IMR-90 (cell line): ENCODE results near the gene KPNA3. TPM values are rescaled to one million over a fixed set of nuclear protein-coding genes. Genes with fewer than 3 reads are reported as not detected.
A peak's percentile ranks its signal among the peaks of the same experiment; 100 is the strongest.
"Not testable (repeated sequence)": the region's sequence is repeated elsewhere in the genome, so short reads cannot be mapped to it uniquely, and the experiment has no call there.

Experiments
- ATAC-seq: fragments of 200-7000 bp; cut with Tn5 transposase; 2 replicates; pipeline ENCODE4 v1.9.1; 2020; ENCODE audit warnings: low read depth, mild to moderate bottlenecking, moderate library complexity
- BruUV-seq: library from RNA; stranded (reverse); fragments of 400-500 nt; replicated peaks from 2 replicates; lab custom pipeline; 2021; lab: Mats Ljungman, UMichigan
- CTCF ChIA-PET: fragments of 300-600 bp; formaldehyde crosslinking; extraction: SDS; loops from one replicate; lab custom pipeline; 2021; ENCODE audit warnings: antibody characterized with exemption; lab: Yijun Ruan, JAX
- POLR2A ChIA-PET: fragments of 300-600 bp; sonication (Branson Sonifier 250); formaldehyde crosslinking; loops from one replicate; lab custom pipeline; 2022; ENCODE audit warnings: antibody characterized with exemption; ENCODE audit not compliant: unreplicated experiment; lab: Charles Lee
- DNase-seq: peaks from one replicate; pipeline ENCODE4 v3.0.0; 2013
- H2AFZ ChIP-seq: replicated peaks from 2 replicates; pipeline ENCODE3; 2013; ENCODE audit warnings: low read length, mild to moderate bottlenecking; ENCODE audit not compliant: poor library complexity
- H2AK5ac ChIP-seq: 2 replicates; pipeline ENCODE4 v1.6.1; 2013; ENCODE audit warnings: low read depth, low read length, inconsistent platforms
- H2AK9ac ChIP-seq: replicated peaks from 2 replicates; pipeline ENCODE3; 2013; ENCODE audit warnings: mild to moderate bottlenecking, low read depth, low read length, moderate library complexity; ENCODE audit not compliant: poor library complexity
- H2BK120ac ChIP-seq: 2 replicates; pipeline ENCODE4 v1.6.1; 2013; ENCODE audit warnings: low read depth, low read length, inconsistent platforms
- H2BK15ac ChIP-seq: 3 replicates; pipeline ENCODE4 v1.6.1; 2013; ENCODE audit warnings: low read depth, low read length, inconsistent platforms
- H2BK20ac ChIP-seq: 2 replicates; pipeline ENCODE4 v1.6.1; 2013; ENCODE audit warnings: low read depth, mild to moderate bottlenecking, inconsistent platforms, low read length, moderate library complexity
- H2BK5ac ChIP-seq: 2 replicates; pipeline ENCODE4 v1.6.1; 2013; ENCODE audit warnings: mild to moderate bottlenecking, low read depth, low read length, inconsistent platforms; ENCODE audit not compliant: poor library complexity, severe bottlenecking
- H3K14ac ChIP-seq: replicated peaks from 2 replicates; pipeline ENCODE4 v1.6.1; 2013; ENCODE audit warnings: low read depth, low read length, inconsistent platforms
- H3K18ac ChIP-seq: 2 replicates; pipeline ENCODE4 v1.6.1; 2013; ENCODE audit warnings: low read depth, low read length, control low read depth
- H3K23ac ChIP-seq: 2 replicates; pipeline ENCODE4 v1.6.1; 2013; ENCODE audit warnings: low read depth, low read length, inconsistent platforms
- H3K27ac ChIP-seq: 2 replicates; pipeline ENCODE4 v1.5.1; 2013; ENCODE audit warnings: mild to moderate bottlenecking, control low read depth, low read length; ENCODE audit not compliant: insufficient read depth
- H3K27me3 ChIP-seq: 2 replicates; pipeline ENCODE4 v1.6.1; 2013; ENCODE audit warnings: low read length; ENCODE audit not compliant: control insufficient read depth, insufficient read depth
- H3K36me3 ChIP-seq: 2 replicates; pipeline ENCODE4 v1.6.1; 2013; ENCODE audit warnings: low read length, mixed read lengths; ENCODE audit not compliant: control insufficient read depth, insufficient read depth
- H3K4ac ChIP-seq: 2 replicates; pipeline ENCODE4 v1.6.1; 2013; ENCODE audit warnings: low read depth, low read length, inconsistent platforms
- H3K4me1 ChIP-seq: 2 replicates; pipeline ENCODE4 v1.6.1; 2013; ENCODE audit warnings: low read length, mixed read lengths; ENCODE audit not compliant: control insufficient read depth, insufficient read depth
- H3K4me2 ChIP-seq: 2 replicates; pipeline ENCODE4 v1.6.1; 2013; ENCODE audit warnings: low read depth, mild to moderate bottlenecking, control low read depth, low read length, moderate library complexity
- H3K4me3 ChIP-seq: 2 replicates; pipeline ENCODE4 v1.5.1; 2013; ENCODE audit warnings: low read depth, mild to moderate bottlenecking, control low read depth, low read length, moderate library complexity; ENCODE audit not compliant: insufficient read depth
- H3K56ac ChIP-seq: 2 replicates; pipeline ENCODE4 v1.6.1; 2013; ENCODE audit warnings: low read length, inconsistent platforms; ENCODE audit not compliant: insufficient read depth; ENCODE audit errors: extremely low read depth
- H3K79me1 ChIP-seq, 2 experiments: 2 replicates each; pipeline ENCODE4 v1.6.1; 2013; ENCODE audit warnings: low read length in 2 of 2, inconsistent platforms in 1 of 2, low read depth in 1 of 2
- H3K9ac ChIP-seq: 2 replicates; pipeline ENCODE4 v1.6.1; 2013; ENCODE audit warnings: low read depth, low read length, control low read depth
- H3K9me1 ChIP-seq: 2 replicates; pipeline ENCODE4 v1.6.1; 2013; ENCODE audit warnings: low read length, inconsistent platforms; ENCODE audit not compliant: insufficient read depth
- H3K9me3 ChIP-seq: 2 replicates; pipeline ENCODE4 v1.6.1; 2013; ENCODE audit warnings: low read length; ENCODE audit not compliant: control insufficient read depth, insufficient read depth
- H4K20me1 ChIP-seq: 2 replicates; pipeline ENCODE4 v1.6.1; 2013; ENCODE audit warnings: low read length, inconsistent platforms; ENCODE audit not compliant: insufficient read depth
- H4K5ac ChIP-seq: 2 replicates; pipeline ENCODE4 v1.6.1; 2013; ENCODE audit warnings: mild to moderate bottlenecking, low read depth, low read length, control low read depth
- H4K8ac ChIP-seq, 2 experiments: 2 replicates each; pipeline ENCODE4 v1.6.1; 2013; ENCODE audit warnings: low read depth in 2 of 2, low read length in 2 of 2, control low read depth in 1 of 2, inconsistent platforms in 1 of 2
- H4K91ac ChIP-seq: 2 replicates; pipeline ENCODE4 v1.6.1; 2013; ENCODE audit warnings: low read depth, low read length, inconsistent platforms; ENCODE audit not compliant: insufficient read depth
- FOS ChIP-seq: fragments of 150-350 bp; IDR thresholded peaks from 2 replicates; pipeline ENCODE4 v1.6.1; 2016; ENCODE audit warnings: low read depth, low read length
- WGBS, 2 experiments: methylation state at CpG; one replicate each; pipeline versions ENCODE4 v1.1.5 to v1.1.7; 2013; ENCODE audit warnings: missing lambda C conversion rate in 2 of 2; ENCODE audit not compliant: insufficient read length in 1 of 2; ENCODE audit errors: extremely low coverage in 2 of 2; 5-methylcytosine and 5-hydroxymethylcytosine counted together
- dilution Hi-C: fragments of 300-500 bp; cut with HindIII; formaldehyde crosslinking; loops from one replicate; pipeline ENCODE4 v1.14.3; 2018; ENCODE audit warnings: low sequenced_read_pairs; ENCODE audit not compliant: unreplicated experiment
- in situ Hi-C: fragments of 300-500 bp; cut with MboI; formaldehyde crosslinking; loops from 3 replicates; pipeline ENCODE4 v1.14.3; 2019; ENCODE audit warnings: low sequenced_read_pairs, inconsistent platforms, mixed read lengths
- intact Hi-C: fragments of 100-400 bp; cut with micrococcal nuclease; formaldehyde crosslinking; loops from 2 replicates; pipeline ENCODE4 v1.10.0; 2022
- polyA plus RNA-seq, 3 experiments: library from polyadenylated mRNA; depleted of rRNA; stranded (reverse); fragments of >200 nt; gene quantifications; 2 replicates each; pipeline ENCODE4 v1.2.3, GENCODE V29; 2012; ENCODE audit warnings: low replicate concordance in 1 of 3
- total RNA-seq: library from RNA; depleted of rRNA; stranded (reverse); fragments of >200 nt; gene quantifications from 2 replicates; pipeline ENCODE4 v1.2.3, GENCODE V29; 2012

KPNA3 gene
- total and polyA plus RNA-seq, 2 of the 4 experiments (the other 2 are of a cell fraction): 25.3 to 48.6 TPM

- peak; percentile 73; the same call in 1 of the 2 replicates for TF ChIP-seq FOS
Observed at GRCh38 chr13:49711218-49711863, 81.1 kb downstream of the KPNA3 start (continued).

DNA sequence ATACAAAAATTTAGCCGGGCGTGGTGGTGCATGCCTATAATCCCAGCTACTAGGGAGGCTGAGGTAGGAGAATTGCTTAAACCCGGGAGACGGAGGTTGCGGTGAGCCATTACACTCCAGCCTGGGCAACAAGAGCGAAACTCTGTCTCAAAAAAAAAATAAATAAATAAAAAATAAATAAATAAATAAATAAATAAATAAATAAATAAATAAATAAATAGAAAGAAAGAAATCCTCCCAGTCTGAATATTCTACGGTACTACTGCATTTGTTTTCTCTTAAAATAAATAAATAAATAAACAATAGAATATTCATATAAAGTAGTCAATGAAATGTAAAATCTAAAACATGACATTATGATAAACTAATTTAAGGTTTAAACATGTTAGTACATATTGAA is 88.2 kb downstream of the KPNA3 start:
- H3K9me3 ChIP-seq, H3K23ac ChIP-seq, in situ Hi-C loops, H3K4me1 ChIP-seq, H3K18ac ChIP-seq, H3K9ac ChIP-seq, H3K79me1 ChIP-seq, POLR2A ChIA-PET, DNase-seq, dilution Hi-C loops, H4K20me1 ChIP-seq, H3K56ac ChIP-seq, H3K4me2 ChIP-seq, CTCF ChIA-PET, H3K27me3 ChIP-seq, H2BK15ac ChIP-seq, H3K9me1 ChIP-seq, H2AK5ac ChIP-seq, H3K4ac ChIP-seq, H2BK5ac ChIP-seq, H3K27ac ChIP-seq, H2BK120ac ChIP-seq, H4K91ac ChIP-seq, H2BK20ac ChIP-seq, H3K4me3 ChIP-seq, H4K5ac ChIP-seq, H4K8ac ChIP-seq, intact Hi-C loops, ATAC-seq, H3K14ac ChIP-seq, H2AK9ac ChIP-seq, H2AFZ ChIP-seq, BruUV-seq: not testable (repeated sequence)
- peaks cover 24% of the 10 kb centered on the region for H3K36me3 ChIP-seq
- no CpG with 5 or more reads among the region's 7 CpGs for WGBS, 2 experiments
